Spleen (tissue), 11 donors: ENCODE measurements around the gene PCNX1. TPM values are rescaled to one million over a fixed set of nuclear protein-coding genes. Genes with fewer than 3 reads are reported as not detected.

Experiments
- DNase-seq: peaks from one replicate; pipeline ENCODE4 v3.0.0-alpha.2; 2020
- H3K27ac ChIP-seq, 8 donors: fragments of 200-600 bp; sonication (generic) in 7 of 8; 1 replicate in 4 of 8; 2 replicates in 4 of 8; pipeline versions ENCODE4 v1.5.0 to v1.8.0; 2016 to 2021; ENCODE audit warnings: inconsistent platforms in 4 of 8, mild to moderate bottlenecking in 4 of 8, moderate library complexity in 1 of 8
- H3K27me3 ChIP-seq, 7 donors: fragments of 200-600 bp; sonication (generic) in 6 of 7; replicated peaks in 1 of 7; 1 replicate in 4 of 7; 2 replicates in 3 of 7; pipeline versions ENCODE4 v1.5.0 to v1.8.0; 2016 to 2021; ENCODE audit warnings: inconsistent platforms in 3 of 7, mild to moderate bottlenecking in 1 of 7
- H3K36me3 ChIP-seq, 6 donors: fragments of 200-600 bp; sonication (generic) in 5 of 6; 1 replicate in 4 of 6; 2 replicates in 2 of 6; pipeline versions ENCODE4 v1.5.0 to v1.8.0; 2016 to 2021; ENCODE audit warnings: inconsistent platforms in 2 of 6
- H3K4me1 ChIP-seq, 6 donors: fragments of 200-600 bp; sonication (generic) in 5 of 6; 1 replicate in 3 of 6; 2 replicates in 3 of 6; pipeline versions ENCODE4 v1.5.0 to v1.8.0; 2016 to 2021; ENCODE audit warnings: inconsistent platforms in 3 of 6
- H3K4me3 ChIP-seq, 8 donors: fragments of 200-600 bp; sonication (generic) in 7 of 8; 1 replicate in 4 of 8; 2 replicates in 4 of 8; pipeline versions ENCODE4 v1.5.0 to v1.8.0; 2016 to 2021; ENCODE audit warnings: inconsistent platforms in 4 of 8, mild to moderate bottlenecking in 4 of 8, moderate library complexity in 2 of 8
- H3K9me3 ChIP-seq, 8 donors: fragments of 200-600 bp; sonication (generic) in 7 of 8; 1 replicate in 4 of 8; 2 replicates in 4 of 8; pipeline versions ENCODE4 v1.5.0 to v1.8.0; 2016 to 2021; ENCODE audit warnings: inconsistent platforms in 4 of 8
- POLR2A ChIP-seq, 3 donors: fragments of 450-650 bp; IDR thresholded peaks; one replicate each; pipeline ENCODE4 v1.5.1; 2017; ENCODE audit warnings: antibody characterized with exemption in 3 of 3, mild to moderate bottlenecking in 1 of 3
- POLR2AphosphoS5 ChIP-seq, 3 donors: sonication (generic); formaldehyde crosslinking; IDR thresholded peaks; one replicate each; pipeline ENCODE4 v1.5.1; 2017; ENCODE audit warnings: antibody characterized with exemption in 3 of 3
- WGBS, 5 donors: extraction: QIAGEN DNeasy Blood & Tissue Kit in 3 of 5; methylation state at CpG; one replicate each; pipeline versions ENCODE4 v1.1.5 to v1.1.7; 2013 to 2018; 5-methylcytosine and 5-hydroxymethylcytosine counted together
- intact Hi-C: fragments of 100-400 bp; cut with DNase I; formaldehyde crosslinking; loops from one replicate; pipeline ENCODE4 v1.15.0; 2023; ENCODE audit warnings: low total_unique reads
- polyA plus RNA-seq, 3 donors: library from polyadenylated mRNA; stranded (reverse); fragments of 200-250 nt; gene quantifications; one replicate each; pipeline ENCODE4 v1.2.1, GENCODE V29; 2013
- total RNA-seq, 7 donors: library from RNA; depleted of rRNA in 3 of 7; stranded (reverse); fragments of >200 nt in 3 of 7; fragmentation: NEBNext Ultra II Directional in 4 of 7; extraction: Animal tissue kit (Norgen Biotek cat#: 25700) in 4 of 7; gene quantifications; one replicate each; pipeline versions ENCODE4 v1.1.0 to v1.2.1, GENCODE V29; 2016 to 2021
- TF ChIP-seq, protein P1 (sequence below), 11 experiments: fragments of 200-600 bp in 7 of 11; fragments of 450-650 bp in 4 of 11; sonication (generic) in 4 of 11; IDR thresholded peaks in 8 of 11; conservative IDR thresholded peaks in 3 of 11; 1 replicate in 7 of 11; 2 replicates in 4 of 11; pipeline versions ENCODE4 v1.4.0 to v1.8.0; 2016 to 2021; ENCODE audit warnings: antibody characterized with exemption in 11 of 11, inconsistent platforms in 4 of 11, mild to moderate bottlenecking in 1 of 11
- donor health status: healthy with polysubstance abuse.
- donor health status: DM: no; HTN: no; CAD: no; lungs with moderate emphysema.
- donor health status: DM: no; HTN: no; CAD: no.
- donor health status: Bipolar disorder and iron deficiency.
- donor health status: healthy.
- donor health status: DM: no; HTN: no; CAD: no.
- donor health status: DM: yes; HTN: yes; CAD: no.

Gene PCNX1
- total and polyA plus RNA-seq, 10 donors = 4.0 to 149 (median 100) TPM

DNA sequence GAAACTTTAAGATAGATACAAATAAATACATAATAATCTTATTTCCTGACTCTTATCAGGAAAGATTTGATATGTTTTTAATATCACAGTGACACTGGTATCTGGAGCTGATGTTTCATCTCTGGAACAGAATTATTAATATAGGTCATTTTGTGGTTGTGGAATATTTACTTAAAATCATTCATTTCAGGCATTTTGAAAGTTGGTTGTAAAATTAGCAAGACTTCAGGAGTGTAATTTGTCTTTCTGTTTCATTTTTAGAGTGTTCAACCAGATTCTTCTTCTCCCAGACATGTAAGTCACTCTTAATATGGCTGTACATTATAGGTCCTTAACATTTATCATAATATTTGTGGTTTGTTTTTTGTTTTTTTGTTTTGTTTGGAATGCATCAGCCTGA is 115.7 kb downstream of the PCNX1 start:
- no peak for TF ChIP-seq POLR2A (IDR thresholded peaks at IDR 0.05)
- no peak for TF ChIP-seq POLR2AphosphoS5 (IDR thresholded peaks at IDR 0.05)
- TF ChIP-seq, protein P1, sequence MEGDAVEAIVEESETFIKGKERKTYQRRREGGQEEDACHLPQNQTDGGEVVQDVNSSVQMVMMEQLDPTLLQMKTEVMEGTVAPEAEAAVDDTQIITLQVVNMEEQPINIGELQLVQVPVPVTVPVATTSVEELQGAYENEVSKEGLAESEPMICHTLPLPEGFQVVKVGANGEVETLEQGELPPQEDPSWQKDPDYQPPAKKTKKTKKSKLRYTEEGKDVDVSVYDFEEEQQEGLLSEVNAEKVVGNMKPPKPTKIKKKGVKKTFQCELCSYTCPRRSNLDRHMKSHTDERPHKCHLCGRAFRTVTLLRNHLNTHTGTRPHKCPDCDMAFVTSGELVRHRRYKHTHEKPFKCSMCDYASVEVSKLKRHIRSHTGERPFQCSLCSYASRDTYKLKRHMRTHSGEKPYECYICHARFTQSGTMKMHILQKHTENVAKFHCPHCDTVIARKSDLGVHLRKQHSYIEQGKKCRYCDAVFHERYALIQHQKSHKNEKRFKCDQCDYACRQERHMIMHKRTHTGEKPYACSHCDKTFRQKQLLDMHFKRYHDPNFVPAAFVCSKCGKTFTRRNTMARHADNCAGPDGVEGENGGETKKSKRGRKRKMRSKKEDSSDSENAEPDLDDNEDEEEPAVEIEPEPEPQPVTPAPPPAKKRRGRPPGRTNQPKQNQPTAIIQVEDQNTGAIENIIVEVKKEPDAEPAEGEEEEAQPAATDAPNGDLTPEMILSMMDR (IDR thresholded peaks at IDR 0.05 in 8 of 11, conservative IDR thresholded peaks at IDR 0.05 in 3 of 11) = no peak
- Histone ChIP-seq H3K4me3 (no peak overlapping the region), H3K4me1 (peaks cover 0 to 7% (median 0%) of the 10 kb centered on the region in 6 donors), H3K9me3 (peaks cover 0 to 8% (median 7%) of the 10 kb centered on the region in 8 donors), H3K27me3 (no peaks in the 10 kb centered on the region), H3K36me3 (peaks cover 0 to 98% (median 43%) of the 10 kb centered on the region in 6 donors), H3K27ac (no peak overlapping the region)
- intact Hi-C loops = no loop called here
- no peak for DNase-seq

DNA sequence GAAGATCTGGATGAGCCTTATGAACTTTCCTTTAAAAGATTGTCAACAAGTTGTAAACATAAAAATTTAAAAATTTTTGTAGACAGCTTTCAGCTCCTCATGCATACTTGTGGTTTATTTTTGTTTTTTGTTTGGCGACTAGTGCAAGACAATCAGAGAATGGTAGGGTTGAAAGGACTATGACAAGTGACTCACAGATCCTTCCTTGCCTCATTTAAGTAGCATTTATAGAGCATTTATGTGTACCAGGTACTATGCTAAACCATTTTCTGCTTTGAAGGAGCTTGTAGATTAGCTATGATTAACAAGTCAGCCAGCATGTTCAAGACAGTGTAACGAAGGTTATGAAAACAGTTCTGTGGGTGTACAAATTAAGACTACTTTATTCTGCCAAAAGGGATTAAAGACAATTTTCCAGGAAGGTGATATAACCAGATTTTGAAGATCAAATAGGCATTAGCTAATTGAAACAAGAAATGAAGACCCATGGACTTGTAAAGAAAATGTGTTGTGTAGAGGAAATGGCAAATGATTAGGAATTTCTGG is 122.0 kb downstream of the PCNX1 start:
- WGBS, 5 donors = 93 to 99% (median 97%) methylated on average over 2 of the region's 2 CpGs
- Histone ChIP-seq H3K27me3 (no peaks in the 10 kb centered on the region), H3K4me3 (no peak overlapping the region), H3K9me3 (no peaks in the 10 kb centered on the region), H3K36me3 (peaks cover 0 to 100% (median 60%) of the 10 kb centered on the region in 6 donors), H3K4me1 (no peaks in the 10 kb centered on the region), H3K27ac (no peak overlapping the region)
- TF ChIP-seq POLR2A (IDR thresholded peaks at IDR 0.05) = no peak
- TF ChIP-seq POLR2AphosphoS5 (IDR thresholded peaks at IDR 0.05) = no peak
- TF ChIP-seq, protein P1 (IDR thresholded peaks at IDR 0.05 in 8 of 11, conservative IDR thresholded peaks at IDR 0.05 in 3 of 11) = no peak
- intact Hi-C loops = no loop called here
- DNase-seq = no peak

DNA sequence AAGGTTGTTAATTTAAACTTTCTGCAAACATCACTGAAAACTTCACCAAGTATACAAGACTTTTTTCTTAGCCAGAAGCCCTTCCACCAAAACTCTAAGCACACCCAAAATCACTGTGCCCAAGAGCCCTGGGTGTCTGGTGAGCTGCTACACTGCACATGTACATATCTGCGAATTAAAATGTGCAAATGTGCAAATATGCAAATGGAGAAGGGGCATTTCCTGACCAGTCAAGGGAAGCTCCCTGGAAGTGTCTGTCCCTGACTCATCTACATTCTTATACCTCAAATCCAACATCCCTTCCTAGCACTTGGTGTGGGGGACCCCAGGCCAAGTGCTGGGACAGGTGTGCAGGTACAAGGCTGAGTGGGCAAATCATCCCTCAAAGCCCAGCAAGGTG is 123.7 kb downstream of the PCNX1 start:
- no peak for DNase-seq
- Histone ChIP-seq H3K27ac (no peak overlapping the region), H3K4me3 (no peak overlapping the region), H3K9me3 (no peaks in the 10 kb centered on the region), H3K4me1 (no peaks in the 10 kb centered on the region), H3K36me3 (peaks cover 0 to 100% (median 64%) of the 10 kb centered on the region in 6 donors), H3K27me3 (no peaks in the 10 kb centered on the region)
- 82 to 94% (median 90%) methylated on average over 1 of the region's 1 CpG for WGBS, 5 donors
- no peak for TF ChIP-seq POLR2A (IDR thresholded peaks at IDR 0.05)
- no peak for TF ChIP-seq POLR2AphosphoS5 (IDR thresholded peaks at IDR 0.05)
- TF ChIP-seq, protein P1 (IDR thresholded peaks at IDR 0.05 in 8 of 11, conservative IDR thresholded peaks at IDR 0.05 in 3 of 11) = no peak
- intact Hi-C loops = no loop called here

DNA sequence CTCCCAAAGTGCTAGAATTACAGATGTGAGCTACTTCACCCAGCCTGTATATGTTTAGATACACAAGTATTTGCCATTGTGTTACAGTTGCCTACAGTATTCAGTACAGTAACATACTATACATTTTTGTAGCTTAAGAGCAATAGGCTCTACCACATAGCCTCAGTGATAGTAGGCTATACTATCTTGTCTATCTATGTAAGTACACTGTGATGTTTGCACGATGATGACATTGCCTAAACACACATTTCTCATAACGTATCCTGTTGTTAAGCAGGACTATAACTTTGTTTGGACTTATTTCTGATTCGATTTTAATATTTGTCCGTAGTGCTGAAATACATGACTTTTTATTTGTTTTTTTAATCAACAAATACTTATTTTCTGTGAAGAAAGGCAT is 129.2 kb downstream of the PCNX1 start:
- H3K4me3 ChIP-seq = no peak overlapping the region
- peaks cover 5 to 83% (median 60%) of the 10 kb centered on the region in 6 donors for H3K36me3 ChIP-seq
- H3K9me3 ChIP-seq = peaks cover 0 to 30% (median 25%) of the 10 kb centered on the region in 8 donors
- intact Hi-C loops = no loop called here
- WGBS, 5 donors = 94 to 99% (median 97%) methylated on average over 4 of the region's 4 CpGs
- no peaks in the 10 kb centered on the region for H3K27me3 ChIP-seq
- no peaks in the 10 kb centered on the region for H3K4me1 ChIP-seq
- no peak for TF ChIP-seq POLR2A (IDR thresholded peaks at IDR 0.05)
- TF ChIP-seq, protein P1 (IDR thresholded peaks at IDR 0.05 in 8 of 11, conservative IDR thresholded peaks at IDR 0.05 in 3 of 11) = no peak
- TF ChIP-seq POLR2AphosphoS5 (IDR thresholded peaks at IDR 0.05) = no peak
- DNase-seq = no peak
- no peak overlapping the region for H3K27ac ChIP-seq
